Ascending aorta (tissue), 2 donors: Measurements from ENCODE around the gene SUPT3H. TPM values are rescaled to one million over a fixed set of nuclear protein-coding genes. Genes with fewer than 3 reads are reported as not detected.

Source experiments
- DNase-seq, 2 donors: peaks; one replicate each; pipeline ENCODE4 v3.0.0-alpha.2; 2019; ENCODE audit warnings: low spot score in 2 of 2
- H3K27ac ChIP-seq, 2 donors: fragments of 200-600 bp; sonication (generic); one replicate each; pipeline ENCODE4 v1.5.1; 2016 to 2017; ENCODE audit warnings: mild to moderate bottlenecking in 1 of 2
- H3K27me3 ChIP-seq: fragments of 200-600 bp; sonication (generic); one replicate; pipeline ENCODE4 v1.5.1; 2017
- H3K36me3 ChIP-seq, 2 donors: fragments of 200-600 bp; sonication (generic); one replicate each; pipeline ENCODE4 v1.5.1; 2016
- H3K4me1 ChIP-seq, 2 donors: fragments of 200-600 bp; sonication (generic); one replicate each; pipeline ENCODE4 v1.5.1; 2016 to 2017; ENCODE audit warnings: mild to moderate bottlenecking in 1 of 2
- H3K4me3 ChIP-seq, 2 donors: fragments of 200-600 bp; sonication (generic); one replicate each; pipeline ENCODE4 v1.5.1; 2016 to 2017; ENCODE audit warnings: mild to moderate bottlenecking in 1 of 2
- H3K9me3 ChIP-seq, 2 donors: fragments of 200-600 bp; sonication (generic); one replicate each; pipeline ENCODE4 v1.5.1; 2016
- intact Hi-C: fragments of 100-400 bp; cut with DNase I; formaldehyde crosslinking; loops from one replicate; pipeline ENCODE4 v1.15.1; 2023
- total RNA-seq: library from RNA; depleted of rRNA; stranded (reverse); fragments of >200 nt; gene quantifications from one replicate; pipeline ENCODE4 v1.1.0, GENCODE V29; 2016
- TF ChIP-seq, protein P1 (sequence below), 3 experiments: fragments of 200-600 bp in 2 of 3; fragments of 450-650 bp in 1 of 3; sonication (generic) in 2 of 3; IDR thresholded peaks; one replicate each; pipeline ENCODE4 v1.5.1; 2016 to 2019; ENCODE audit warnings: antibody characterized with exemption in 3 of 3, mild to moderate bottlenecking in 1 of 3, moderate library complexity in 1 of 3

The SUPT3H gene
- total RNA-seq, 1 donor from 2014 or later = not detected

DNA sequence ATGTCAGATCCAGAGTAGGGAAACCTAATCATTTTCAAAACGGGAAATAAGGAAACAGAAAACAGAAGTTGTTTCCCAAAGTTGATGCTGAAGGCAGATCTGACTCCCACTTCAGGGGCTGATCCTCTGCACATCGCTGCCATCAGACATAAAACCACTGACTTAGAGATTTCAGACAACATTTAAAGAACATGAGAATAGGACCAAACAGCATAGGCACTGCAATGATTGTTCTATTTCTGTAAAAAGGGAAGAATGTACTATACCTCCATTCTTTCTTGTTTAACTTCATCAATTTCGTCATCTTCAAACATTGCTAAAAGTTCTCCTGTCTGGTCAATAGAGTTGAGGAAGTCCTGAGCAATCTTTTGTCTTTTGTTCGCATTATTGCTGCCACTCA lies 374.3 kb downstream of the SUPT3H start:
- intact Hi-C loops = no loop called here
- H3K27me3 ChIP-seq = no peaks in the 10 kb centered on the region

GRCh38 chr6:45002390-45003105 lies 375.2 kb downstream of the SUPT3H start:
- H3K27me3 ChIP-seq = no peaks in the 10 kb centered on the region
- no peaks in the 10 kb centered on the region for H3K36me3 ChIP-seq
- no peaks in the 10 kb centered on the region for H3K4me1 ChIP-seq
- H3K27ac ChIP-seq = no peak overlapping the region
- no peak overlapping the region for H3K4me3 ChIP-seq
- intact Hi-C loops = no loop called here
- no peak for DNase-seq
- no peaks in the 10 kb centered on the region for H3K9me3 ChIP-seq
- TF ChIP-seq, protein P1, sequence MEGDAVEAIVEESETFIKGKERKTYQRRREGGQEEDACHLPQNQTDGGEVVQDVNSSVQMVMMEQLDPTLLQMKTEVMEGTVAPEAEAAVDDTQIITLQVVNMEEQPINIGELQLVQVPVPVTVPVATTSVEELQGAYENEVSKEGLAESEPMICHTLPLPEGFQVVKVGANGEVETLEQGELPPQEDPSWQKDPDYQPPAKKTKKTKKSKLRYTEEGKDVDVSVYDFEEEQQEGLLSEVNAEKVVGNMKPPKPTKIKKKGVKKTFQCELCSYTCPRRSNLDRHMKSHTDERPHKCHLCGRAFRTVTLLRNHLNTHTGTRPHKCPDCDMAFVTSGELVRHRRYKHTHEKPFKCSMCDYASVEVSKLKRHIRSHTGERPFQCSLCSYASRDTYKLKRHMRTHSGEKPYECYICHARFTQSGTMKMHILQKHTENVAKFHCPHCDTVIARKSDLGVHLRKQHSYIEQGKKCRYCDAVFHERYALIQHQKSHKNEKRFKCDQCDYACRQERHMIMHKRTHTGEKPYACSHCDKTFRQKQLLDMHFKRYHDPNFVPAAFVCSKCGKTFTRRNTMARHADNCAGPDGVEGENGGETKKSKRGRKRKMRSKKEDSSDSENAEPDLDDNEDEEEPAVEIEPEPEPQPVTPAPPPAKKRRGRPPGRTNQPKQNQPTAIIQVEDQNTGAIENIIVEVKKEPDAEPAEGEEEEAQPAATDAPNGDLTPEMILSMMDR (IDR thresholded peaks at IDR 0.05) = no peak

More for the DNA sequence above, 374.3 kb downstream of the SUPT3H start:
- H3K4me3 ChIP-seq = no peak overlapping the region
- H3K27ac ChIP-seq = no peak overlapping the region
- H3K9me3 ChIP-seq = no peaks in the 10 kb centered on the region
- H3K4me1 ChIP-seq = no peaks in the 10 kb centered on the region
- H3K36me3 ChIP-seq = no peaks in the 10 kb centered on the region
- TF ChIP-seq, protein P1 (IDR thresholded peaks at IDR 0.05) = no peak
- DNase-seq = no peak

DNA sequence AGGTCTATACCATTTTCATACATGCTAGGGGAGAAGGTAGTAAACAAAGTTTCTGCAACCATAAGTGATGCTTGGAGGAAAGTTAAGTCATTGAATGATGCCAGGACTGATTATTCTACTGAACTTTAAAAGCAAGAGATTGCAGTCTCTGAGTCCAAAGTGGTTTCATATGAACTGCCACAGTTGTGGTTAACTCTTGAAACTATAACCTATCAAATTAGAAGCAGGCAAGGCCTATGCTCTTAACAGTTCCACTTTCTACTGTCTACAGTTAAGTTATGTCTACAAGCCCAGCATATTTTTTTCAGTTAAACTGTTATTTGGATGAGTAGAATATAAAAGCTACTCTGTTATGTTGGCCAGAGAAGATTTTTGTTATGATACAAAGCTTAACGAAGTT lies 376.1 kb downstream of the SUPT3H start:
- Histone ChIP-seq H3K27ac (no peak overlapping the region), H3K27me3 (no peaks in the 10 kb centered on the region), H3K9me3 (no peaks in the 10 kb centered on the region), H3K4me3 (no peak overlapping the region), H3K4me1 (no peaks in the 10 kb centered on the region), H3K36me3 (no peaks in the 10 kb centered on the region)
- intact Hi-C loops = no loop called here
- DNase-seq = no peak
- TF ChIP-seq, protein P1 (IDR thresholded peaks at IDR 0.05) = no peak

- Histone ChIP-seq H3K4me3 (no peak overlapping the region), H3K27ac (no peak overlapping the region), H3K27me3 (no peaks in the 10 kb centered on the region), H3K4me1 (no peaks in the 10 kb centered on the region), H3K9me3 (no peaks in the 10 kb centered on the region), H3K36me3 (no peaks in the 10 kb centered on the region)
- TF ChIP-seq, protein P1 (IDR thresholded peaks at IDR 0.05) = no peak
- no peak for DNase-seq
- intact Hi-C loops = no loop called here
These were observed 376.9 kb downstream of the SUPT3H start for GRCh38 chr6:45000833-45001232.

GRCh38 chr6:44999066-44999465 lies 378.7 kb downstream of the SUPT3H start:
- Histone ChIP-seq H3K27me3 (no peaks in the 10 kb centered on the region), H3K4me1 (no peaks in the 10 kb centered on the region), H3K36me3 (no peaks in the 10 kb centered on the region), H3K4me3 (no peak overlapping the region), H3K9me3 (no peaks in the 10 kb centered on the region), H3K27ac (no peak overlapping the region)
- TF ChIP-seq, protein P1 (IDR thresholded peaks at IDR 0.05) = no peak
- no peak for DNase-seq
- intact Hi-C loops = no loop called here
